Measurements from ENCODE around the gene ANK2. TPM values are rescaled to one million over a fixed set of nuclear protein-coding genes. Genes with fewer than 3 reads are reported as not detected.

ANK2 gene
- total RNA-seq, 2 experiments from 2014 or later: 1.7 to 3.2 TPM

GRCh38 chr4:113289766-113290165 is 240.3 kb downstream of the ANK2 start:
- DNase-seq (no peak), ATAC-seq (no peak)
- no peaks in the 10 kb centered on the region for H3K36me3 Mint-ChIP-seq (ENCODE audit: low read depth)
- H3K4me3 Mint-ChIP-seq: no peak overlapping the region
- no peaks in the 10 kb centered on the region for H3K9me3 Mint-ChIP-seq
- H3K27ac Mint-ChIP-seq: no peak overlapping the region
- peaks cover 12% of the 10 kb centered on the region for H3K27me3 Mint-ChIP-seq
- intact Hi-C loops (cut with micrococcal nuclease): no loop called here
- CTCF ChIA-PET: interaction anchor here (2.3 kb wide), 1 partner anchor 11 kb away, joined by 10 read pairs; no protein-coding TSS in a partner anchor
- TF ChIP-seq CTCF (IDR thresholded peaks at IDR 0.05): no peak
- POLR2A ChIA-PET: no interaction called here
- H3K4me1 Mint-ChIP-seq (ENCODE audit: low read depth): no peaks in the 10 kb centered on the region

- H3K36me3 Mint-ChIP-seq (ENCODE audit: low read depth): no peaks in the 10 kb centered on the region
- H3K27ac Mint-ChIP-seq: no peak overlapping the region
- H3K27me3 Mint-ChIP-seq: peaks cover 13% of the 10 kb centered on the region
- DNase-seq (no peak), ATAC-seq (no peak)
- ChIA-PET POLR2A (interaction anchor here (0.6 kb wide), 1 partner anchor 319 kb away, joined by 4 read pairs; no protein-coding TSS in a partner anchor), CTCF (interaction anchor here (2.3 kb wide), 1 partner anchor 12 kb away, joined by 10 read pairs; no protein-coding TSS in a partner anchor)
- no peak for TF ChIP-seq CTCF (IDR thresholded peaks at IDR 0.05)
- no peaks in the 10 kb centered on the region for H3K4me1 Mint-ChIP-seq (ENCODE audit: low read depth)
- intact Hi-C loops (cut with micrococcal nuclease): no loop called here
- H3K4me3 Mint-ChIP-seq: no peak overlapping the region
- no peaks in the 10 kb centered on the region for H3K9me3 Mint-ChIP-seq
Observed at GRCh38 chr4:113290666-113291065, 241.2 kb downstream of the ANK2 start.

- TF ChIP-seq CTCF (IDR thresholded peaks at IDR 0.05): no peak
- Mint-ChIP-seq H3K27ac (no peak overlapping the region), H3K36me3 (ENCODE audit: low read depth) (no peaks in the 10 kb centered on the region), H3K9me3 (no peaks in the 10 kb centered on the region), H3K4me1 (ENCODE audit: low read depth) (no peaks in the 10 kb centered on the region), H3K27me3 (peaks cover 14% of the 10 kb centered on the region), H3K4me3 (no peak overlapping the region)
- CTCF ChIA-PET: interaction anchor here (1.3 kb wide), 1 partner anchor 8 kb away, joined by 4 read pairs; no protein-coding TSS in a partner anchor
- ATAC-seq: no peak
- intact Hi-C loops (cut with micrococcal nuclease): no loop called here
- DNase-seq: no peak
- POLR2A ChIA-PET: no interaction called here
Observed at GRCh38 chr4:113292371-113293042, 243.1 kb downstream of the ANK2 start.

- TF ChIP-seq CTCF (IDR thresholded peaks at IDR 0.05): no peak
- peak; percentile 3 for DNase-seq
- H3K4me1 Mint-ChIP-seq (ENCODE audit: low read depth): no peaks in the 10 kb centered on the region
- no peaks in the 10 kb centered on the region for H3K9me3 Mint-ChIP-seq
- H3K36me3 Mint-ChIP-seq (ENCODE audit: low read depth): no peaks in the 10 kb centered on the region
- ATAC-seq: no peak
- POLR2A ChIA-PET: no interaction called here
- H3K27ac Mint-ChIP-seq: no peak overlapping the region
- intact Hi-C loops (cut with micrococcal nuclease): no loop called here
- CTCF ChIA-PET: no interaction called here
- no peak overlapping the region for H3K4me3 Mint-ChIP-seq
- peaks cover 11% of the 10 kb centered on the region for H3K27me3 Mint-ChIP-seq
Observed at GRCh38 chr4:113293043-113293560, 243.6 kb downstream of the ANK2 start.

- no peaks in the 10 kb centered on the region for H3K9me3 Mint-ChIP-seq
- CTCF ChIA-PET: interaction anchor here (1.0 kb wide), 1 partner anchor 53 kb away, joined by 3 read pairs; no protein-coding TSS in a partner anchor
- H3K27ac Mint-ChIP-seq: no peak overlapping the region
- POLR2A ChIA-PET: no interaction called here
- DNase-seq (no peak), ATAC-seq (no peak)
- no peaks in the 10 kb centered on the region for H3K36me3 Mint-ChIP-seq (ENCODE audit: low read depth)
- no peak overlapping the region for H3K4me3 Mint-ChIP-seq
- H3K27me3 Mint-ChIP-seq: peaks cover 13% of the 10 kb centered on the region
- H3K4me1 Mint-ChIP-seq (ENCODE audit: low read depth): no peaks in the 10 kb centered on the region
- TF ChIP-seq CTCF (IDR thresholded peaks at IDR 0.05): no peak
- intact Hi-C loops (cut with micrococcal nuclease): no loop called here
Observed at GRCh38 chr4:113293674-113294073, 244.2 kb downstream of the ANK2 start.

Measured in activated CD8-positive, alpha-beta T cell treated with anti-CD3 and anti-CD28 coated beads for 36 hours (primary cell).